Hematopoietic multipotent progenitor cell treated with erythropoietin and hydrocortisone succinate and interleukin-3 and kit ligand, for 6 days (in vitro differentiated cells): ENCODE data around the gene ZNF791.
"Not testable (repeated sequence)": the region's sequence is repeated elsewhere in the genome, so short reads cannot be mapped to it uniquely, and the experiment has no call there.

Experiments used
- DNase-seq: peaks from one replicate; pipeline ENCODE4 v3.0.0-alpha.2; 2015

ZNF791 gene

DNA sequence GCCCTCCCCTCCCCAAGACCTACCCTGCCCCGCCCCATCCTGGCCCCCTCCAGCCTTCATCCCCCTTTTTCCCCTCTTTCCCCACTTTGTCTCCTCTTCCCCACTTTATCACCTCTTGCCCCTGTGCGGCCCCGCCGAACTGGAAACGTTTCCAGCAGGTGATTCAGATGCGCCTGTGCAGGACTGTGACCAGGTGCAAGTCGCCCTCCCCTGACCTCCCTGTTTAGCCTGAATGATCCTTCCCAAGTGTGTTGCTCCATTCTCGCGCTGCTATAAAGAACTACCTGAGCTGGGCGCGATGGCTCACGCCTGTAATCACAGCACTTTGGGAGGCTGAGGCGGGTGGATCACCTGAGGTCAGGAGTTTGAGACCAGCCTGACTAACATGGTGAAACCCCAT lies 25.9 kb downstream of the ZNF791 start:
- no peak for DNase-seq

DNA sequence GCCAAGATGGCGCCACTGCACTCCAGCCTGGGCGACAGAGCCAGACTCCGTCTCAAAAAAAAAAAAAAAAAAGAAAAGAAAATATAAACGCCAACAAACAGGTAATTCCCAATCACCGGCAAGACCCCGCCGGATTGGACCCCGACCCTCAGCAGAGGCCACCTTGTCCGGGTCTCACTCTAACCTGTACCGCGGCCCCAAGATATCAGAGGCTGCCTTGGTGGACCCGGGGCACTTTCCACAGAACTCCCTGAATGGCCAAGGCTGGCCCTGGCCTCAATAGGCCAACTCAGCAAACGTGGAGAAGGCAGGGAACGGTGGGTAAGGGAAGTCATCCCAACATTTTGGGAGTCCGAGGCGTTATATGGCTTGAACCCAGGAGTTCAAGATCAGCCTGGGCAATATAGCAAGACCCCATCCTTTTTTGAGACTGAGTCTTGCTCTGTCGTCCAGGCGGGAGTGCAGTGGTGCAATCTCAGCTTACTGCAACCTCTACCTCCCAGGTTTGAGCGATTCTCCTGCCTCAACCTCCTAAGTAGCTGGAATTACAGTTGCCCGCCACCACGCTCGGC lies 28.0 kb downstream of the ZNF791 start:
- no peak for DNase-seq

DNA sequence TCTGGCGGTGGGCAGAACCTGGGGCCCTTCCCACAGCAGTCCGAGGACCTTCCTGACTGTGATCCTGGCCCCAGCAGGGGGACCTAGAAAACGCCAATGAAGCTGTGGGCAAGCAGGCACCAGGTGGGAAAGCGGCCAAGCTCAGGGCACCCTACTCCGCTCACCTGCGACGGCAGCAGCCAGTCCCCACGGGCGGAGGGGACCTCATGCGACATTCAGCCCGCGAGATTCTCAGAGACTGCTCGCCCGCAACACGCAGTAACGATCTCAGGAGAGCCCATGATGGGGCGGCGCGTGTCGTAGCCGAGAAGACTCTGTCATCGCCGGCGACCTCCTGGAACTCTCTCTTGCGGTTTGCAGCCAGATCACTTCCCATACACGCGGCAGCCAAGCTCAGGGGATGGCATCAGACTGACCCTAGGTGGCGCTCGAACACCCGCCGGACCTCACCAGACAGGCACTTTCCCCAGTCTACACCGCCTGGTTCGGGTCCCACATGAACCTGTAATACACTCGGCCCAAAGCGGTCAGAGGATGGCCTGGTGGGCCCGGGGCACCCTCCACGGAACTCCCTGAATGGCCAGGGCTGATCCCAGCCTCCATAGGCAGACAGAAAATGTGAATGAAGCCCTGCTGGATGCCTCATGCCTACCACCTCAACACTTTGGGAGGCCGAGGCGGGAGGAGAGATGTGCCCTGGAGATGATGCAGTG lies 29.3 kb downstream of the ZNF791 start:
- peak; percentile 94 for DNase-seq

GRCh38 chr19:12641456-12641855 lies 30.7 kb downstream of the ZNF791 start:
- no peak for DNase-seq

DNA sequence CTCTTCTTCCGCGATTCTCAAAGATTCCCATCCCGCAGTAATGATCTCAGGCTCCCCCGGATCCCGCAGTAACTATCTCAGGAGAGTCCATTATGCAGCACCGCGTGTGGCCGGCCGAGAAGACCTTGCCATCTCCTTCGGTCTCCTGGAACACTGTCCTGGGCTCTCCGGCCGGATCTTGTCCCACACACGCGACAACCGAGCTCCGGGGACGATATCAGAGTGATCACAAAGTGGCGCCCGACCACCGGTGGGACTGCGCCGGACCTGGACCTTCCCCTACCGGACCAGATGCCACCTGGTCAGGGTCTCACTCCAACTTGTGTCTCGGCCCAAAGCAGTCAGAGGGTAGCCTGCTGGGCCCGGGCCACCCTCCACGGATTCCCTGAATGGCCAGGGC lies 31.8 kb downstream of the ZNF791 start:
- no peak for DNase-seq

GRCh38 chr19:12643716-12644115 lies 33.0 kb downstream of the ZNF791 start:
- DNase-seq = not testable (repeated sequence)

DNA sequence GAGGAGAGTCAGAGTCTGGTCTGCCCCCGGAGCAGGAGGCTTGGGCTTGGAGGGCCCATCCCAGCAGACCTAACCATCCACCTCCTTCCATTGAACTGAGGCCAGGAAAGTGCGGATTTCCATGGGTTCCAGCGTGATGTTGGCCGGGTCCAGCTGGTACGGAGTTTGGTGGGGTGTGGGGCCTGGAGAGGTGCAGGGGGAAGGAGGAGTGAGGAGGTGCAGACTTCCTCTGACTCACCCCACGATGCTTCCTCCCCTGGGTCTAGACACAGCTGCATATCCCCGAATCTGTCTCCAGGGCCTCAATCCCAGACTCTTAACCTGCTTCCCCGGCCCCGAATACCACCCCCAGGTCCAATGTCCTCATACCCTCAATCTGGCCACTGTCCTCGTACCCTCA lies 35.8 kb downstream of the ZNF791 start:
- DNase-seq = no peak

DNA sequence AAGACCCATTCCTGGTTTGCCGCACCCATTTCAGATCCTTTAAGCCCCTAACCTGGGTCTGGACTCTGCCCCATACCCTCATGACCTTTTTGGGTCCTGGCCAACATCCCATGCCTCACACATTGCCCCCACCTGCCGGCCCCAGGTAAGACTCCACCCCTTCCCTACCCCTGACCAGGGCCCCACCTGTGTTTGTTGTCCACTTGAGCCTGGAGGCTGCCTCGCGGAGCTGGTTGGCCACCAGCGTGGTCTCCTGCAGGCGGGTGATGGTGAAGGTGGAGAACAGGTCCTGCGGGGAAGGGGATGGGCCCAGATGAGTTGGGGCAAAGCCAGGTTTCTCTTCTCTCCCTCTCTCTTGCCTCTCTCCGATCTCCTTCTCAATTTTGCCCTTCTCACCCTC lies 36.3 kb downstream of the ZNF791 start:
- DNase-seq = no peak

DNA sequence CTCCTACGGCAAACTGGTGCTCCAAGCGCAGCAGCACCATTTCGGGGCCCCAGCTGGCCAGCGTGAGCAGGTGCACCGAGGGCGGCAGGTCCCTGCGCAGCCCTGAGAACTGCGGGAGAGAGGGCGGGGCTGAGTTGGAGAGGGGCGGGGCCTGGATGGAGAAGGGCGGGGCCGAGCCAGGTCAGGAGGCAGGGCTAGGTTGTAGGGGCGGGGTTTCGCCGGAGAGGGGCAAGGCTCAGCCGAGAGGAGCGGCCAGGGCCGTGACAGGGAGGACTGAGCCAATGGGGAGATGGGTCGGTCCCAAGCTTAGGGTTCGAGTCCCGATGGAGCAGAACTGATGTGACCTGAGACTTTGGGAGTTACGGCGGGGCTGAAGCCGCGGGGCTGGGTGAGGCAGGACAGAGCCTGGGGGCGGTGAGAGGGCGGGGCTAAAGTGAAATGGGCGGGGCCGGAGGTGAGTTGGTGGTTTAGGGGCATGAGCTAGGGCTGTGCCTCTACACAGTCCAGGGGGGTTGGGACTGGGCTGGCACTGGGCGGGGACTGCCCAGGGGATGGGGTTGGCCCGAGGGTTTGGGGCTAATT lies 36.9 kb downstream of the ZNF791 start:
- DNase-seq = peak; percentile 76

DNA sequence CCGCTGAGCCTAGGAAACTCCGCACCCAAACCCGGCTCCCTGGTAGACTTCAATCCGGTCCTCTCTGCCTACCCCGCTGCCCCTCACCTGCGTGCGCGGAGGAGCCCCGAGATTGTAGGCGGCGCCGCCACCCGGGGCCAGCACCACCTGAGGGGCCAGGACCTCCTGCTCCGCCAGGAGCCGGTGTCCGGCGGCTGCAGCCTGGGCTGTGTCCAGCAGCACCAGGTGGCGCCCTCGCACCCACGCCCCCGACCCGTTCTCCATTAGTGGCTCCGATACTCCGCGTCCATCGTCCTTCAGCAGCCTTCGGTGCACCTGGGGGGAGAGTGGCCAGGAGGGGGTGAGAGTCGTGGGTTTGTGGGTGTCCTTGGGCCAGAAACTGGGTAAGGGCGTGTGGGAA lies 37.4 kb downstream of the ZNF791 start:
- DNase-seq = no peak

- no peak for DNase-seq
Observed at GRCh38 chr19:12649941-12650340, 39.2 kb downstream of the ZNF791 start.

DNA sequence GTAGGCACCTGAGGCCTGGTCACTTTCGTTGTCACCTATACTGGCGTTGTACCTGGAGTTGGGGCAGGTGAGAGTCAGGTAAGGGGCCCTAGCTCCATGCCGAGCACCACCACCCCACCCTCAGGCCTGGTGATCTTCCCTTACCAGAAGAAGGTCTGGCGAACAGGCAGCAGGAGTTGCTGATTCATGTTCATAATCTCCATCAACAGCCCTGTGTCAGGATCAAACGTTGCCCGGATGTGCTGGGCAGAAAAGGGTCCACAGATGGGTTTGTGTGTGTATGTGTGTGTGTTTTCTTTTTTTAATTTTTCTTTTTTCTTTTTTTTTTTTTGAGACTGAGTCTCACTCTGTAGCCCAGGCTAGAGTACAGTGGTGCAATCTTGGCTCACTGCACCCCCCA lies 41.5 kb downstream of the ZNF791 start:
- DNase-seq = no peak

DNA sequence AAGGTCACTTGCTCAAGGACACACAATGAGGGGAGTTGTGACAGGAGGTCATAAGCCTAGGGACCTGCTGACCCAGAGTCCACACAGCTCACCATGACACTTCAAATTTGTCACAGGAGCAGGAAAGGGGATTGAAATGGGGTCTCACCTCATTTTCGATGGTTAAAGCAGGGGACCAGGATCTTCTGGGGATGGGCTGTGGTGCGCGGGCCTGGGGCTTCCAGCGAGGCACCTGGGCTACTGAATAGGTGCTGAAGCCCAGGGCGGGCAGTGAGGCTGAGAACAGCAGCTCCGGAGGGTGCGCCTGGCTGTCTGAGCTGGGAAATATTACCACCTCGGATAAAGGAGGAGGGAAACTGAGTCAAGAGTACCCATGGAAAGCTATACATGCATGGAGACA lies 44.8 kb downstream of the ZNF791 start:
- DNase-seq = no peak

GRCh38 chr19:12656899-12657571 lies 46.3 kb downstream of the ZNF791 start:
- DNase-seq = peak; percentile 56

DNA sequence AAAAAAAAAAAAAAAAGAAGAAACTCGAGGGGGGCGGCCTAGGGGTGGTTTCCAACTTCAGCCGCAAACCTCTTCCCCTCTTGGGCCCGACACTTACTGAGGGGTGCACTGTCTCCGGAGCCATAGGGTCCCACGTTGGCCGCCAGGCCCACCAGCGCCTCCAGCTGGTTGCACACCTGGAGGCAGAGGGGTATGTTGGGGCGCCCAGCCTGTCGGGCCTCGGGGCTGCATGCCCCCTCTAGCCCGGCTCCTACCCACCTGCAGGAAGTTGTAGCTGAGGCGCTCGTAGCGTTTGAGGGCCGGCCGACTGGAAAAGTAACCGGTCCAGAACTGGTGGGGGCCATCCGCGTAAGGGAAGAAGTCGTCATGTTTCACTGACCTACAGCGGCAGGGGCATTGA lies 47.2 kb downstream of the ZNF791 start:
- DNase-seq = no peak

DNA sequence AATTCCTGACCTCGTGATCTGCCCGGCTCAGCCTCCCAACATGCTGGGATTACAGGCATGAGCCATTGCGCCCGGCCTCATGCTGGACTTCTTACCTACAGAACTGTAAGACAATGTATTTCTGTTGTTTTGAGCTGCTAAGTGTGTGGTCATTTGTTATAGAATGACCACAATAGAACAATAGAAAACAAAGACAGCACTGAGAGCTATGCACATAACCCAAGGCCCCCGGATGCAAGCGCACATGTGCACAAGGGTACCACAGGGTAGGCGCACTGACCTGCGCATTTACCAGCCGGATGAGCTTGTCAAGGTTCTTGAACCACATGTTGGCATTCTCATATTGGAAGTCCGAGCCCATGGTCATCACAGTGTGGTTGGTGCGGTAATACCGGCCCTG lies 50.3 kb downstream of the ZNF791 start:
- DNase-seq = no peak

DNA sequence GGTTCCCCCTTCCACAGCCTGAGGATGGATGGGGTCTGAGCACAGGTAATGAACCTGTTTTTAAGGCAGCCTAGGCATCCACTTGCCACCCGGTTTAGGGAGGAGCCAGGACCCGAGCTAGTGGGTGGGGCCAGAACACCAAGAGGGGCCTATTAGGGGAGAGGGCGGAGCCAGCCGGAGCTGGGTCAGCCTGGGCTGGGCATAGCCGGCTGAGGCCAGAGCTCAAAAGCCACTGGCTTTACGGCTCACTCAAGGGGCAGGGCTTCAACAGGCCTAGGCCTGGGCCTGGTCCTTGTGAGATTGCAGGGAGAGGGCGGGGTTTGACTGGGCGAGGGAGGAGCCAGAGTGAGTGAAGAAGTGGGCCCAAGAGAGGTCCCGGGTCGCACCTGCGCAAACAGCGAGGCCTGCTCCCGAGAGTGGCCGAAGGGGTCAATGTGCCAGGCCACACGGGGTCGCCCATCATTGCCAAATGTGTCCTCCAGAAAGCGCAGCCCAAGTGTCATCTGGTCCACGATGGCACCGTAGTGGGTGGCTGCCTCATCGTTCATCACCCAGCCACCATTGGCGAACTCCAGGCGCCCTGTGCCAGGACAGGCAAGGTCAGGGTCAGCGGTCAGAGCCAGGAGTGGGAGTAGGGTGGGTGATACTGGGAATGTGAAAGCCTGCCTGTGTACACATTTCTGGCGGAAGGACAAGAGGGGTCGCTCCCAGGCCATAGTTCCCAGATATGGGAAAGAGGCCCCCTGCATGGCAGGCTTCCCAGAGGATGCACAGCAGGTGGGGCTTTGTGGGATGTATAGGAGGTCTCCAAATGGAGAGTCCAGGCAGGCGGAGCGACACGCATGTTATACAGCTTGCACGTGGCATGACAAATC lies 53.9 kb downstream of the ZNF791 start:
- peak; percentile 74 for DNase-seq

- DNase-seq = peak; percentile 80
Observed at GRCh38 chr19:12665281-12665573, 54.5 kb downstream of the ZNF791 start.

DNA sequence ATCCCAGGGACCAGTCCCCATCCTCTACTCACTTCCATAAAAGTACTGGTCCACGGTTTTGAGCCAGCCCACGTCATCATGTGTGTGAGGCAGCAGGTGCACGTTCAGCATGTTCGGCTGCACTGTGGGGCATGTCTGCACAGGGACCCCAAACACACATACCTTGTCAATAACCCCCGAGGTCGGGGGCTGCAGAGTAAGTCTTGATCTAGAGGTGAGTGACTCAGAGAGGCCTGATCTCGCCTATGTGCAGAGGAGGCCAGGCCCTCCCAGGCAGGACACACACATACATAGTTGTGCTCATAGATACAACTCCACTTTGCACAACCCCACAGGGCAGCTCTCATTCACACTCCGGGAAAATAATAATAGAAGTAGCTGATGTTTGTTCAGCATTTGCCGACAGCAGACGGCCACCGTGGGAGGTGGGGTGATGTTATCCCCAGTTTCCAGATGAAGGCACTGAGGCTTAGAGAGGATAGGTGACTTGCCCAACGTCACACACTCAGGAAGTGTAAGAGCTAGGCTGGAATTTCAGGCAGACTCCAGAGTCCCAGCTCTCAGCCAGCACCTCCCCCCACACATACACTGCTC lies 55.0 kb downstream of the ZNF791 start:
- DNase-seq = no peak

GRCh38 chr19:12666265-12667048 lies 55.7 kb downstream of the ZNF791 start, which contains the start of the genes MAN2B1 and WDR83:
Gene MAN2B1 (minus strand): TSS chr19:12666742. CDS start chr19:12666701, 41 bp downstream.
Gene WDR83 (plus strand): TSS chr19:12666807. CDS start chr19:12669791, 2,984 bp downstream.
- DNase-seq = peak; percentile 91

DNA sequence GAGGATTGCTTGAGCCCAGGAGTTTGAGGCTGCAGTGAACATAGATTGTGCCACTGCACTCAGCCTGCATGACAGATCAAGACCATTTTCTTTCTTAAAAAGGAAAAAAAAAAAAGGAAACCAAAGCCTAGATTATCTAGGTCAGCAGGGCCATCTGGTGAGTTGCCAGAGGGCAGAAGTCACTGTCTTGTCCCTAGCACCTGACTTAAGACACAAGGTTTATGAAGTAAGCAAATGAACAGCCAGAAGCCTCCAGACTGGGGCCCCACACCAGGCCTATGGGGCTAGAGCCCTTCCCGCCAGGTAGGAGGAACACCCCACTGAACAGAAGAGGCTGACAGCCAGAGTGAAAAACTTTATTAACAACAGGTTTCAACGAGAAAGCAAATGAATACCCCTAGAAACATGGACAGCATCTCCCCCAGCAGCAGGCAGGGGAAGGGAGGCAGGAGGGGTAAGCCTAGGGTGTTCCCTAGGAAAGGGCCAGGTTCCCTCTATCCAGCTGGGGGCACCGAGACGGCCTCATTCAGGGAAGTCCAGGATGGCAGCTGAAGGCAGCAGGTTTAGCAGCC lies 57.1 kb downstream of the ZNF791 start:
- no peak for DNase-seq
